SK-N-MC (cell line): ENCODE results near the gene ANGEL2.

ENCODE experiments used
- DNase-seq: peaks from one replicate; pipeline ENCODE4 v3.0.0-alpha.2; 2011; ENCODE audit warnings: low read depth, low spot score
- H3K27ac ChIP-seq: fragments of 200-600 bp; sonication (generic); 2 replicates; pipeline ENCODE4 v1.5.1; 2016; ENCODE audit warnings: mixed run types
- H3K36me3 ChIP-seq: fragments of 200-600 bp; sonication (generic); 2 replicates; pipeline ENCODE4 v1.6.1; 2017; ENCODE audit warnings: antibody characterized with exemption, low read length, mixed read lengths; ENCODE audit not compliant: insufficient read depth
- H3K4me3 ChIP-seq: fragments of 200-600 bp; sonication (generic); 2 replicates; pipeline ENCODE4 v1.5.1; 2016
- H3K9ac ChIP-seq: fragments of 200-600 bp; sonication (generic); 2 replicates; pipeline ENCODE4 v1.8.0; 2017; ENCODE audit warnings: mixed run types, mixed read lengths; ENCODE audit not compliant: insufficient read length
- H3K9me3 ChIP-seq: fragments of 200-600 bp; sonication (generic); 2 replicates; pipeline ENCODE4 v1.6.1; 2017; ENCODE audit warnings: low read depth, mild to moderate bottlenecking, antibody characterized with exemption, low read length, moderate library complexity, mixed read lengths
- EZH2 ChIP-seq: fragments of 200-600 bp; sonication (generic); IDR thresholded peaks from one replicate; pipeline ENCODE4 v1.6.1; 2017; ENCODE audit warnings: antibody characterized with exemption
- FOXP2 ChIP-seq: optimal IDR thresholded peaks from 2 replicates; pipeline ENCODE3; 2011; ENCODE audit warnings: mild to moderate bottlenecking, moderate library complexity; ENCODE audit not compliant: insufficient read depth; ENCODE audit errors: extremely low read length, control extremely low read depth
- POLR2AphosphoS5 ChIP-seq: IDR thresholded peaks from 2 replicates; pipeline ENCODE4 v1.6.1; 2012; ENCODE audit warnings: mild to moderate bottlenecking, low read depth, low read length, borderline replicate concordance

Gene ANGEL2

GRCh38 chr1:212962509-212962908 is 53.2 kb downstream of the ANGEL2 start:
- Histone ChIP-seq H3K27ac (no peak overlapping the region), H3K36me3 (no peaks in the 10 kb centered on the region)
- TF ChIP-seq POLR2AphosphoS5 (no peak), FOXP2 (no peak), EZH2 (no peak)

GRCh38 chr1:212960932-212961331 is 54.7 kb downstream of the ANGEL2 start:
- TF ChIP-seq EZH2 (no peak), FOXP2 (no peak), POLR2AphosphoS5 (no peak)
- Histone ChIP-seq H3K4me3 (no peak overlapping the region), H3K9me3 (no peaks in the 10 kb centered on the region), H3K9ac (no peak overlapping the region), H3K27ac (no peak overlapping the region), H3K36me3 (no peaks in the 10 kb centered on the region)
- DNase-seq = no peak

More at GRCh38 chr1:212962509-212962908, 53.2 kb downstream of the ANGEL2 start:
- no peak for DNase-seq
- H3K9ac ChIP-seq = no peak overlapping the region
- H3K9me3 ChIP-seq = no peaks in the 10 kb centered on the region
- no peak overlapping the region for H3K4me3 ChIP-seq

- no peak overlapping the region for H3K4me3 ChIP-seq
- TF ChIP-seq POLR2AphosphoS5 = no peak
- no peaks in the 10 kb centered on the region for H3K9me3 ChIP-seq
- H3K9ac ChIP-seq = no peak overlapping the region
- no peak for DNase-seq
- H3K36me3 ChIP-seq = no peaks in the 10 kb centered on the region
- no peak overlapping the region for H3K27ac ChIP-seq
Measured at GRCh38 chr1:212959266-212960220, 56.1 kb downstream of the ANGEL2 start.

- TF ChIP-seq FOXP2 = no peak
- no peak for TF ChIP-seq EZH2
- TF ChIP-seq POLR2AphosphoS5 = no peak
- Histone ChIP-seq H3K9me3 (no peaks in the 10 kb centered on the region), H3K9ac (no peak overlapping the region), H3K27ac (no peak overlapping the region), H3K36me3 (no peaks in the 10 kb centered on the region), H3K4me3 (no peak overlapping the region)
- DNase-seq = no peak
Measured at GRCh38 chr1:212958175-212958574, 57.5 kb downstream of the ANGEL2 start.

- no peak overlapping the region for H3K9ac ChIP-seq
- no peak for DNase-seq
- H3K36me3 ChIP-seq = no peaks in the 10 kb centered on the region
- no peak overlapping the region for H3K27ac ChIP-seq
- no peak overlapping the region for H3K4me3 ChIP-seq
- TF ChIP-seq POLR2AphosphoS5 (no peak), FOXP2 (no peak), EZH2 (no peak)
- H3K9me3 ChIP-seq = no peaks in the 10 kb centered on the region
Measured at GRCh38 chr1:212957546-212957945, 58.1 kb downstream of the ANGEL2 start.

- H3K9ac ChIP-seq = no peak overlapping the region
- no peak for DNase-seq
- no peaks in the 10 kb centered on the region for H3K36me3 ChIP-seq
- no peak for TF ChIP-seq POLR2AphosphoS5
- TF ChIP-seq FOXP2 = no peak
- no peak for TF ChIP-seq EZH2
- no peak overlapping the region for H3K4me3 ChIP-seq
- H3K27ac ChIP-seq = no peak overlapping the region
- no peaks in the 10 kb centered on the region for H3K9me3 ChIP-seq
Measured at GRCh38 chr1:212955961-212956620, 59.6 kb downstream of the ANGEL2 start.

- DNase-seq = no peak
- no peak for TF ChIP-seq FOXP2
- Histone ChIP-seq H3K4me3 (no peak overlapping the region), H3K9ac (no peak overlapping the region), H3K9me3 (no peaks in the 10 kb centered on the region), H3K36me3 (no peaks in the 10 kb centered on the region), H3K27ac (no peak overlapping the region)
Measured at GRCh38 chr1:212955098-212955497, 60.6 kb downstream of the ANGEL2 start.

- H3K36me3 ChIP-seq = no peaks in the 10 kb centered on the region
- no peaks in the 10 kb centered on the region for H3K9me3 ChIP-seq
- TF ChIP-seq EZH2 (no peak), FOXP2 (no peak), POLR2AphosphoS5 (no peak)
- H3K27ac ChIP-seq = no peak overlapping the region
- DNase-seq = no peak
- H3K4me3 ChIP-seq = no peak overlapping the region
- H3K9ac ChIP-seq = no peak overlapping the region
Measured at GRCh38 chr1:212954514-212954913, 61.2 kb downstream of the ANGEL2 start.

GRCh38 chr1:212953321-212953720 is 62.3 kb downstream of the ANGEL2 start:
- no peaks in the 10 kb centered on the region for H3K36me3 ChIP-seq
- H3K27ac ChIP-seq = no peak overlapping the region
- no peak overlapping the region for H3K4me3 ChIP-seq
- TF ChIP-seq POLR2AphosphoS5 (no peak), FOXP2 (no peak), EZH2 (no peak)
- DNase-seq = no peak
- H3K9me3 ChIP-seq = no peaks in the 10 kb centered on the region
- no peak overlapping the region for H3K9ac ChIP-seq
